Spleen (tissue), 7 donors: Measurements from ENCODE around the gene CSNK2A1.

Experiments
- CTCF ChIP-seq, 11 experiments: fragments of 200-600 bp in 7 of 11; fragments of 450-650 bp in 4 of 11; sonication (generic) in 4 of 11; IDR thresholded peaks in 8 of 11; conservative IDR thresholded peaks in 3 of 11; 1 replicate in 7 of 11; 2 replicates in 4 of 11; pipeline versions ENCODE4 v1.4.0 to v1.8.0; 2016 to 2021; ENCODE audit warnings: antibody characterized with exemption in 11 of 11, inconsistent platforms in 4 of 11, mild to moderate bottlenecking in 1 of 11
- POLR2A ChIP-seq, 3 donors: fragments of 450-650 bp; IDR thresholded peaks; one replicate each; pipeline ENCODE4 v1.5.1; 2017; ENCODE audit warnings: antibody characterized with exemption in 3 of 3, mild to moderate bottlenecking in 1 of 3
- donor health status: DM: no; HTN: no; CAD: no; lungs with moderate emphysema.
- donor health status: DM: no; HTN: no; CAD: no.
- donor health status: DM: no; HTN: no; CAD: no.

- TF ChIP-seq POLR2A (IDR thresholded peaks at IDR 0.05) (no peak), CTCF (IDR thresholded peaks at IDR 0.05 in 8 of 11, conservative IDR thresholded peaks at IDR 0.05 in 3 of 11) (no peak)
These were observed 108.0 kb downstream of the CSNK2A1 start for GRCh38 chr20:435558-435957.
